ENCODE measurements around the gene SNRPA1.

- no peak for TF ChIP-seq MYC (IDR thresholded peaks at IDR 0.05; ENCODE audit: low read depth, low read length)
- TF ChIP-seq, protein P1, sequence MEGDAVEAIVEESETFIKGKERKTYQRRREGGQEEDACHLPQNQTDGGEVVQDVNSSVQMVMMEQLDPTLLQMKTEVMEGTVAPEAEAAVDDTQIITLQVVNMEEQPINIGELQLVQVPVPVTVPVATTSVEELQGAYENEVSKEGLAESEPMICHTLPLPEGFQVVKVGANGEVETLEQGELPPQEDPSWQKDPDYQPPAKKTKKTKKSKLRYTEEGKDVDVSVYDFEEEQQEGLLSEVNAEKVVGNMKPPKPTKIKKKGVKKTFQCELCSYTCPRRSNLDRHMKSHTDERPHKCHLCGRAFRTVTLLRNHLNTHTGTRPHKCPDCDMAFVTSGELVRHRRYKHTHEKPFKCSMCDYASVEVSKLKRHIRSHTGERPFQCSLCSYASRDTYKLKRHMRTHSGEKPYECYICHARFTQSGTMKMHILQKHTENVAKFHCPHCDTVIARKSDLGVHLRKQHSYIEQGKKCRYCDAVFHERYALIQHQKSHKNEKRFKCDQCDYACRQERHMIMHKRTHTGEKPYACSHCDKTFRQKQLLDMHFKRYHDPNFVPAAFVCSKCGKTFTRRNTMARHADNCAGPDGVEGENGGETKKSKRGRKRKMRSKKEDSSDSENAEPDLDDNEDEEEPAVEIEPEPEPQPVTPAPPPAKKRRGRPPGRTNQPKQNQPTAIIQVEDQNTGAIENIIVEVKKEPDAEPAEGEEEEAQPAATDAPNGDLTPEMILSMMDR (IDR thresholded peaks at IDR 0.05; ENCODE audit: low read depth, low read length) = no peak
- no peak for TF ChIP-seq POLR2A (IDR thresholded peaks at IDR 0.05; ENCODE audit: extremely low read depth, insufficient read length)
Measured at GRCh38 chr15:101232677-101233076, 62.4 kb downstream of the SNRPA1 start.
